ENCODE measurements around the gene RNF114. TPM values are rescaled to one million over a fixed set of nuclear protein-coding genes. Genes with fewer than 3 reads are reported as not detected.

RNF114 gene
- total RNA-seq, 6 experiments from 2014 or later: 51.6 to 61.0 (median 56.1) TPM

DNA sequence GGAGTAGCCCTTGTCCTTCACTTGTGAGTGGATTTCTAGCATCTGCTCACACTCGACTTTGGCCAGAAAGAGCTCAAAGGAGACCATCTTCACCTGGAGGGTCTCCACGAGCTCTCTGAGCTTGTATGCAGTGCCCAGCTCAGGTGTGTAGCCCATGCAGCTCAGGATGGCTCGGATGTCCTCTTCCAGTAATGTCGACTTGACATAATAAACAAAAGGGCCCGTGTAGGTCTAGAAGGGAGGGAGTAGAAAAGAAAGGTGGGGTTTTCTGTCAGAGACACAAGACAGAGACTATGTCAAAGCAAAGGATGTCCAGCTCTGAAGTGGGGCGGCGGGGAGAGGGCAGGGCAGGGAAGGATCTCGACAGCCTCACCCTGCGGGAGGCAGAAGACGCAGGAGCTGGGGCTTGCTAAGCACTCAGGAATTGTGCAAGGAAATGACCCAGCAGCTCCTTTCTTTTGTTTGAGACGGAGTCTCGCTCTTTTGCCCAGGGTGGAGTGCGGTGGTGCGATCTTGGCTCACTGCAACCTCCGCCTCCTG, 29.5 kb upstream of the RNF114 start:
- TF ChIP-seq, protein P1, sequence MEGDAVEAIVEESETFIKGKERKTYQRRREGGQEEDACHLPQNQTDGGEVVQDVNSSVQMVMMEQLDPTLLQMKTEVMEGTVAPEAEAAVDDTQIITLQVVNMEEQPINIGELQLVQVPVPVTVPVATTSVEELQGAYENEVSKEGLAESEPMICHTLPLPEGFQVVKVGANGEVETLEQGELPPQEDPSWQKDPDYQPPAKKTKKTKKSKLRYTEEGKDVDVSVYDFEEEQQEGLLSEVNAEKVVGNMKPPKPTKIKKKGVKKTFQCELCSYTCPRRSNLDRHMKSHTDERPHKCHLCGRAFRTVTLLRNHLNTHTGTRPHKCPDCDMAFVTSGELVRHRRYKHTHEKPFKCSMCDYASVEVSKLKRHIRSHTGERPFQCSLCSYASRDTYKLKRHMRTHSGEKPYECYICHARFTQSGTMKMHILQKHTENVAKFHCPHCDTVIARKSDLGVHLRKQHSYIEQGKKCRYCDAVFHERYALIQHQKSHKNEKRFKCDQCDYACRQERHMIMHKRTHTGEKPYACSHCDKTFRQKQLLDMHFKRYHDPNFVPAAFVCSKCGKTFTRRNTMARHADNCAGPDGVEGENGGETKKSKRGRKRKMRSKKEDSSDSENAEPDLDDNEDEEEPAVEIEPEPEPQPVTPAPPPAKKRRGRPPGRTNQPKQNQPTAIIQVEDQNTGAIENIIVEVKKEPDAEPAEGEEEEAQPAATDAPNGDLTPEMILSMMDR (IDR thresholded peaks at IDR 0.05): no peak
- H3K27me3 Mint-ChIP-seq (ENCODE audit: insufficient read depth): no peaks in the 10 kb centered on the region
- H3K4me1 Mint-ChIP-seq (ENCODE audit: low read depth): no peaks in the 10 kb centered on the region
- H3K9me3 Mint-ChIP-seq: no peaks in the 10 kb centered on the region
- no peak for DNase-seq
- no peak overlapping the region for H3K4me3 Mint-ChIP-seq
- H3K27ac Mint-ChIP-seq: no peak overlapping the region
- H3K36me3 Mint-ChIP-seq (ENCODE audit: low read depth): peaks cover 18% of the 10 kb centered on the region

DNA sequence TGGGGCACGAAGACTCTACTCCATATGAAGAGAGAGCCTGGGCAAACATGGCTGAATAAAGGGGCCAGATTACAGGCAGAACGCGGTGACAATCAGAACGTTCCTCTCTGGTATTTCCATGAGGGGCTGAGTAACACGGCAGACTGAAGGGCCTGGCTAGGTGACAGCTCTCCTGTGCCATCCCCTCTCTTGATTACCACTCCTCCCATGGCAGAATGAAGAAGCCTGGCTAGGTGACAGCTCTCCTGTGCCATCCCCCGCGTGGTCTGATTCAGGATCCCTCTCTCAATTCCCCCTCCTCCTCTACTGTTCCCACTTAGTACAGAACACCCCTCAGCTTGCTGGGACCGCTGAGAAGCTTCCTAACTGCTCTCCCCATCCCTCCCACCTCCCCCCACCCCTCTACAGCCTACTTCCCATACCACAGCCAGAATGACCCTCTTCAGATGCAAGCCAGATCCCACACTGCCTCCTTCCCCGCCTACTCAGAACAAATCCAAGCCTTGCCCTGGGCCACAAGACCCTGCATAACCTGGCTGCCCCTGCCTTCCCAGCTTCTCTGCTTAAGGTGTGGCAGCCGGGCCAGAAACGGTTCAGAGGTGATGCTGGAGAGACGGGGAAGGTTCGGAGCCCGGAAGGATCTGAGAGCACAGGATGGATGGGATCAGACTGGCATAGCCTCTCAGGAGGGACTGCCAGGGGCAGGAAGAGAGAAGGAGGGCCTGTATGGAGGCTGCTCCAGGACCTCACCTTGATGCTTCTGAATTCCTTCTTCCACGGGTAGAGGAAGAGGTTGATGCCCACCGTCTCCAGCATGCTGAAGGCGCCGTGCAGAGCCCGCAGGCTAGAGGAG, 28.6 kb upstream of the RNF114 start:
- TF ChIP-seq, protein P1 (IDR thresholded peaks at IDR 0.05): no peak
- Mint-ChIP-seq H3K36me3 (ENCODE audit: low read depth) (peaks cover 18% of the 10 kb centered on the region), H3K9me3 (no peaks in the 10 kb centered on the region), H3K27me3 (ENCODE audit: insufficient read depth) (no peaks in the 10 kb centered on the region), H3K27ac (no peak overlapping the region; the same call in 1 of the 2 replicates), H3K4me3 (no peak overlapping the region), H3K4me1 (ENCODE audit: low read depth) (peaks cover 4% of the 10 kb centered on the region)
- no peak for DNase-seq

DNA sequence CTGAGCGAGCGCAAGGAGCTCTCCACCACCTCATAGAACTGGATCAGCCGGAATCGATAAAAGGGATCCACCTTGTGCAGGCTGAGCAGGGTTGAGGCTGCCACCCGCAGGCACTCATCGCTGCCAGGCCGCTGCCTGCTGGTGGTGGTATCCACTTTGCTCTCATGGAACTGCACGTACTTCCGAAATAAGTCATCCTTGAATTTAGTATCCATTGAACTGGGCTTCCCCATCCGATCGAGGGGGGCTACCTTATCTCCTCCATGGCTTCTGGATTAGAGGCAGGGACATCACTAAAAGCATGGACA, 28.0 kb upstream of the RNF114 start:
- Mint-ChIP-seq H3K27me3 (ENCODE audit: insufficient read depth) (no peaks in the 10 kb centered on the region), H3K9me3 (no peaks in the 10 kb centered on the region), H3K4me3 (no peak overlapping the region), H3K4me1 (ENCODE audit: low read depth) (peaks cover 7% of the 10 kb centered on the region), H3K36me3 (ENCODE audit: low read depth) (peaks cover 18% of the 10 kb centered on the region), H3K27ac (no peak overlapping the region; the same call in 1 of the 2 replicates)
- DNase-seq: no peak
- TF ChIP-seq, protein P1 (IDR thresholded peaks at IDR 0.05): no peak

DNA sequence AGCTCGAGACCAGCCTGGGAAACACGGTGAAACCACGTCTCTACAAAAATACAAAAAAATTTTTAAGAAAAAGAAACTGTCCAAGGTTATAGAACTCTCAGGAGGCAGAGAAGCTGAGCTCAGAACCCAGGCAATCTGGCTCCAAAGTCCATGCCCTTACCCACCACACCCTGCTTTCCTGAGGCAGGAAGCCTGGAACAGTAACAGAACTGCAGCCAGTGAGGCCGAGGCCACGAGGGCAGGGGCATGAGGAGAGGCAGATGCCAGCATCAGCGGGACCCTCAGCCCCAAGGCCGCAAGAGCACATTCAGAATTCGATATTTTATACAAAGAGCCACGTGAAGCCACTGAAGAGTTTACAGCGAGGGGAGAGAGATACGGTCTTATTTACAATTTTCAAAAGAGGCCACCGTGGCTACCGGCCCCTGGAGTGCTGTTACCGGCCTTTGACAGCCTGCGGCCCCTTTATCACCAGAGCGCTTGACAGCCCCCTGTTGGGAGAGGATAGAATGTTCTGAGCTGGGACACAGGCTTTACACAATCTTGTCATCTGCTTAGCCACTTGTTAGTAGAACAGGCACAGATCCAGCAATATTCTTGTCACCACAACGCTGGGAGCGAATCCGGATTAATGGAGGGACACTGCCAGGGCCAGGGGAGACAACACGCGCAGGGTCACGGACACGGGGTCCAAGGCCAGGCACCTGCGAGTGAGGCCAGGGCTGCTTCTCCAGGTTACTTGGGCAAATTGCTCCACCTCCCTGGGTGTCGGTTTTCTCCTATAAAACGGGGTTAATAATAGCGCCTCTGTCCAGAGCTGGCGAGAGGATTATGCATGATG, 26.5 kb upstream of the RNF114 start:
- Mint-ChIP-seq H3K27ac (no peak overlapping the region), H3K27me3 (ENCODE audit: insufficient read depth) (no peaks in the 10 kb centered on the region; the same call in 1 of the 2 replicates), H3K4me1 (ENCODE audit: low read depth) (peaks cover 22% of the 10 kb centered on the region), H3K36me3 (ENCODE audit: low read depth) (peaks cover 16% of the 10 kb centered on the region), H3K9me3 (no peaks in the 10 kb centered on the region), H3K4me3 (no peak overlapping the region)
- TF ChIP-seq, protein P1 (IDR thresholded peaks at IDR 0.05): peak; percentile 50
- no peak for DNase-seq

DNA sequence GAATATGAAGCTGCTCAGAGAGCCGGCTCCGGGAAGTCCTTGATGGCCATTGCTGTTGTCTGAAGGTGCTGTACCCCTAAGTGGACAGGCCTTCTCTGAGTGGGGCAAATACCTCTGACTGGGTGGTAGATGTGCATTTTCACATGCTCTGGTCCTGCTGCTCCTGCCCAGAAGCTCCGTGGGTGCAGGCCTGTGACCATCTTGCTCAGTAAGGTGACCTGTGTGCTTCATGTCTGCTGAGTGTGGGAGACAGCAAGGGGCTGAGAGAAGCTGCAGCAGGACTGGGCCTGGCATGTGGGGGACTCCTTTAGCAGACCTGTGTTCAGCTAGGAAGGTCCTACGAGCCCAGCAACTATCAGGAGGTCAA, 25.9 kb upstream of the RNF114 start:
- Mint-ChIP-seq H3K27ac (no peak overlapping the region), H3K4me3 (no peak overlapping the region), H3K9me3 (no peaks in the 10 kb centered on the region), H3K27me3 (ENCODE audit: insufficient read depth) (no peaks in the 10 kb centered on the region; the same call in 1 of the 2 replicates), H3K4me1 (ENCODE audit: low read depth) (peaks cover 22% of the 10 kb centered on the region), H3K36me3 (ENCODE audit: low read depth) (peaks cover 10% of the 10 kb centered on the region)
- TF ChIP-seq, protein P1 (IDR thresholded peaks at IDR 0.05): no peak
- DNase-seq: no peak

Measured in HFFc6 (cell line).